GM23338 (cell line): Measurements from ENCODE around the gene PRMT3.
A peak's percentile ranks its signal among the peaks of the same experiment; 100 is the strongest.

Experiments
- CTCF ChIP-seq, 2 experiments: fragments of 200-600 bp in 1 of 2; sonication (generic) in 1 of 2; conservative IDR thresholded peaks; 2 replicates each; pipeline versions ENCODE4 v1.5.1 to v1.6.1; 2016 to 2017; ENCODE audit warnings: antibody characterized with exemption in 2 of 2, low read depth in 2 of 2, mild to moderate bottlenecking in 2 of 2, moderate library complexity in 1 of 2
- EZH2 ChIP-seq: fragments of 200-600 bp; sonication (generic); IDR thresholded peaks from one replicate; pipeline ENCODE4 v1.8.0; 2017; ENCODE audit warnings: antibody characterized with exemption, mild to moderate bottlenecking, low read depth; ENCODE audit not compliant: unreplicated experiment
- EZH2phosphoT487 ChIP-seq: fragments of 200-600 bp; sonication (generic); IDR thresholded peaks from one replicate; pipeline ENCODE4 v1.8.1; 2018; ENCODE audit warnings: antibody characterized with exemption; ENCODE audit not compliant: unreplicated experiment
- POLR2AphosphoS5 ChIP-seq: IDR thresholded peaks from 2 replicates; pipeline ENCODE4 v1.6.1; 2016; ENCODE audit warnings: antibody characterized with exemption, low read depth
- REST ChIP-seq: IDR thresholded peaks from one replicate; pipeline ENCODE4 v1.6.1; 2018; ENCODE audit warnings: antibody characterized with exemption; ENCODE audit not compliant: unreplicated experiment

- TF ChIP-seq CTCF (conservative IDR thresholded peaks at IDR 0.05; ENCODE audit: low read depth in 2 of 2), result peak in 1 of 2 experiments; percentile 31; a peak in 1 of 4 replicates
- no peak for TF ChIP-seq EZH2
- peak; percentile 26 for TF ChIP-seq REST
- TF ChIP-seq POLR2AphosphoS5, result no peak
- TF ChIP-seq EZH2phosphoT487, result no peak
Observed at GRCh38 chr11:20448834-20449233, 61.3 kb downstream of the PRMT3 start.
